Measurements from ENCODE around the gene HSPA4L. TPM values are rescaled to one million over a fixed set of nuclear protein-coding genes. Genes with fewer than 3 reads are reported as not detected.

HSPA4L gene
- total RNA-seq, 3 donors from 2014 or later (not counting 1 experiment from before 2014, with no cell fraction given): not detected

GRCh38 chr4:127822430-127822829 lies 40.3 kb downstream of the HSPA4L start:
- H3K9me3 Mint-ChIP-seq: no peaks in the 10 kb centered on the region
- ATAC-seq: no peak
- intact Hi-C loops (cut with micrococcal nuclease): no loop called here
- Histone ChIP-seq H3K27ac (ENCODE audit: low read length) (no peak overlapping the region), H3K9me3 (ENCODE audit: control insufficient read depth, insufficient read depth, low read length) (no peaks in the 10 kb centered on the region), H3K27me3 (ENCODE audit: control insufficient read depth, insufficient read depth, low read length) (no peaks in the 10 kb centered on the region), H3K4me1 (ENCODE audit: control insufficient read depth, insufficient read depth, low read length) (no peaks in the 10 kb centered on the region), H3K36me3 (ENCODE audit: control insufficient read depth, insufficient read depth, low read length) (no peaks in the 10 kb centered on the region), H3K4me3 (ENCODE audit: low read length) (no peak overlapping the region)
- no peaks in the 10 kb centered on the region for H3K36me3 Mint-ChIP-seq
- no peaks in the 10 kb centered on the region for H3K4me1 Mint-ChIP-seq
- no peak for TF ChIP-seq CTCF (IDR thresholded peaks at IDR 0.05)
- WGBS (ENCODE audit: insufficient coverage): 100% methylated on average over 1 of the region's 2 CpGs
- no peak overlapping the region for H3K4me3 Mint-ChIP-seq
- H3K27me3 Mint-ChIP-seq (ENCODE audit: low read depth in 2 of 2): no peaks in the 10 kb centered on the region
- no peak for DNase-seq
- no peak overlapping the region for H3K27ac Mint-ChIP-seq

- no peaks in the 10 kb centered on the region for H3K4me1 ChIP-seq (ENCODE audit: control insufficient read depth, insufficient read depth, low read length)
- no peaks in the 10 kb centered on the region for H3K27me3 ChIP-seq (ENCODE audit: control insufficient read depth, insufficient read depth, low read length)
- no peak overlapping the region for H3K4me3 ChIP-seq (ENCODE audit: low read length)
- no peaks in the 10 kb centered on the region for H3K9me3 ChIP-seq (ENCODE audit: control insufficient read depth, insufficient read depth, low read length)
- H3K9me3 Mint-ChIP-seq: no peaks in the 10 kb centered on the region
- ATAC-seq (no peak), DNase-seq (no peak)
- no peaks in the 10 kb centered on the region for H3K36me3 ChIP-seq (ENCODE audit: control insufficient read depth, insufficient read depth, low read length)
- no peaks in the 10 kb centered on the region for H3K4me1 Mint-ChIP-seq
- no peak for TF ChIP-seq CTCF (IDR thresholded peaks at IDR 0.05)
- H3K4me3 Mint-ChIP-seq: no peak overlapping the region
- intact Hi-C loops (cut with micrococcal nuclease): no loop called here
- no peak overlapping the region for H3K27ac Mint-ChIP-seq
- no CpG with 5 or more reads among the region's 2 CpGs for WGBS (ENCODE audit: insufficient coverage)
- H3K27ac ChIP-seq (ENCODE audit: low read length): no peak overlapping the region
- peaks cover 0 to 5% of the 10 kb centered on the region in 2 donors for H3K27me3 Mint-ChIP-seq (ENCODE audit: low read depth in 2 of 2)
- no peaks in the 10 kb centered on the region for H3K36me3 Mint-ChIP-seq
These were observed 46.0 kb downstream of the HSPA4L start for GRCh38 chr4:127828121-127828520.

- H3K27me3 ChIP-seq (ENCODE audit: control insufficient read depth, insufficient read depth, low read length): no peaks in the 10 kb centered on the region
These were observed 46.9 kb downstream of the HSPA4L start for GRCh38 chr4:127829014-127829413.

More at GRCh38 chr4:127829014-127829413, 46.9 kb downstream of the HSPA4L start:
- no peaks in the 10 kb centered on the region for H3K36me3 ChIP-seq (ENCODE audit: control insufficient read depth, insufficient read depth, low read length)
- no peaks in the 10 kb centered on the region for H3K9me3 ChIP-seq (ENCODE audit: control insufficient read depth, insufficient read depth, low read length)
- Mint-ChIP-seq H3K27ac (no peak overlapping the region), H3K36me3 (no peaks in the 10 kb centered on the region), H3K9me3 (no peaks in the 10 kb centered on the region), H3K4me3 (no peak overlapping the region), H3K4me1 (no peaks in the 10 kb centered on the region), H3K27me3 (ENCODE audit: low read depth in 2 of 2) (peaks cover 0 to 5% of the 10 kb centered on the region in 2 donors)
- ATAC-seq: no peak
- no peaks in the 10 kb centered on the region for H3K4me1 ChIP-seq (ENCODE audit: control insufficient read depth, insufficient read depth, low read length)
- no peak overlapping the region for H3K27ac ChIP-seq (ENCODE audit: low read length)
- no peak for TF ChIP-seq CTCF (IDR thresholded peaks at IDR 0.05)
- no peak overlapping the region for H3K4me3 ChIP-seq (ENCODE audit: low read length)
- intact Hi-C loops (cut with micrococcal nuclease): no loop called here
- DNase-seq: no peak
